CD14-positive monocyte (primary cell): ENCODE measurements around the gene BCL3. TPM values are rescaled to one million over a fixed set of nuclear protein-coding genes. Genes with fewer than 3 reads are reported as not detected.

ENCODE experiments used
- DNase-seq, 3 donors: peaks; one replicate each; pipeline ENCODE4 v3.0.0-alpha.2; 2011 to 2022
- H2AFZ ChIP-seq: 2 replicates; pipeline ENCODE4 v1.6.0; 2012; ENCODE audit warnings: mild to moderate bottlenecking, low read depth, low read length, inconsistent platforms; ENCODE audit not compliant: insufficient read depth, poor library complexity, severe bottlenecking
- H3K27ac ChIP-seq, 2 donors: 1 replicate in 1 of 2; 2 replicates in 1 of 2; pipeline ENCODE4 v1.5.1; 2012 to 2013; ENCODE audit warnings: low read length in 2 of 2, control low read depth in 1 of 2, inconsistent platforms in 1 of 2, low read depth in 1 of 2, mild to moderate bottlenecking in 1 of 2
- H3K27me3 ChIP-seq, 2 donors: one replicate each; pipeline versions ENCODE4 v1.6.0 to v1.6.1; 2011 to 2013; ENCODE audit warnings: low read length in 2 of 2; ENCODE audit not compliant: control insufficient read depth in 2 of 2, insufficient read depth in 2 of 2
- H3K36me3 ChIP-seq, 2 donors: replicated peaks in 1 of 2; 1 replicate in 1 of 2; 2 replicates in 1 of 2; pipeline versions ENCODE4 v1.5.1 to v1.6.1; 2012 to 2013; ENCODE audit warnings: low read length in 2 of 2, control low read depth in 1 of 2, inconsistent platforms in 1 of 2, mild to moderate bottlenecking in 1 of 2; ENCODE audit not compliant: insufficient read depth in 2 of 2, control insufficient read depth in 1 of 2
- H3K4me1 ChIP-seq, 2 donors: 1 replicate in 1 of 2; 2 replicates in 1 of 2; pipeline versions ENCODE4 v1.5.1 to v1.6.1; 2012 to 2013; ENCODE audit warnings: low read length in 2 of 2, control low read depth in 1 of 2, inconsistent platforms in 1 of 2, mild to moderate bottlenecking in 1 of 2, moderate library complexity in 1 of 2; ENCODE audit not compliant: insufficient read depth in 2 of 2, control insufficient read depth in 1 of 2
- H3K4me2 ChIP-seq: replicated peaks from 2 replicates; pipeline ENCODE3; 2012; ENCODE audit warnings: low read length, moderate library complexity, mild to moderate bottlenecking; ENCODE audit not compliant: poor library complexity, severe bottlenecking; ENCODE audit errors: extremely low read depth
- H3K4me3 ChIP-seq, 3 experiments: fragments of 200-600 bp in 1 of 3; sonication (generic) in 1 of 3; replicated peaks in 1 of 3; 1 replicate in 2 of 3; 2 replicates in 1 of 3; pipeline ENCODE4 v1.5.1; 2011 to 2013; ENCODE audit warnings: low read length in 3 of 3, mild to moderate bottlenecking in 3 of 3, control low read depth in 2 of 3, low read depth in 2 of 3, inconsistent platforms in 1 of 3, moderate library complexity in 1 of 3
- H3K79me2 ChIP-seq: 2 replicates; pipeline ENCODE4 v1.6.0; 2012; ENCODE audit warnings: mild to moderate bottlenecking, control low read depth, inconsistent platforms, low read length, moderate library complexity; ENCODE audit not compliant: insufficient read depth
- H3K9ac ChIP-seq: 2 replicates; pipeline ENCODE4 v1.6.0; 2017; ENCODE audit warnings: low read length, mild to moderate bottlenecking; ENCODE audit not compliant: insufficient read depth, poor library complexity, severe bottlenecking
- H3K9me3 ChIP-seq, 2 donors: replicated peaks in 1 of 2; 1 replicate in 1 of 2; 2 replicates in 1 of 2; pipeline versions ENCODE4 v1.5.1 to v1.6.1; 2012 to 2013; ENCODE audit warnings: low read length in 2 of 2, control low read depth in 1 of 2; ENCODE audit not compliant: control insufficient read depth in 1 of 2, insufficient read depth in 1 of 2
- H4K20me1 ChIP-seq: 2 replicates; pipeline ENCODE4 v1.6.0; 2012; ENCODE audit warnings: mild to moderate bottlenecking, low read length, control low read depth, moderate library complexity; ENCODE audit not compliant: insufficient read depth
- H3K27ac Mint-ChIP-seq, 7 donors: one replicate each; pipeline ENCODE4 v1.8.0; 2020; ENCODE audit warnings: mild to moderate bottlenecking in 7 of 7, mixed read lengths in 7 of 7, moderate library complexity in 6 of 7, inconsistent platforms in 2 of 7
- H3K27me3 Mint-ChIP-seq, 3 donors: one replicate each; pipeline ENCODE4 v1.8.0; 2021 to 2022; ENCODE audit warnings: low read depth in 3 of 3, mild to moderate bottlenecking in 3 of 3, mixed read lengths in 3 of 3, moderate library complexity in 3 of 3, inconsistent platforms in 1 of 3
- H3K36me3 Mint-ChIP-seq, 2 donors: one replicate each; pipeline ENCODE4 v1.8.0; 2020; ENCODE audit warnings: mixed read lengths in 2 of 2, inconsistent platforms in 1 of 2, mild to moderate bottlenecking in 1 of 2
- H3K4me1 Mint-ChIP-seq: one replicate; pipeline ENCODE4 v1.8.0; 2020; ENCODE audit warnings: mild to moderate bottlenecking, mixed read lengths
- H3K4me3 Mint-ChIP-seq, 2 donors: one replicate each; pipeline ENCODE4 v1.8.0; 2020; ENCODE audit warnings: mild to moderate bottlenecking in 2 of 2, mixed read lengths in 2 of 2, moderate library complexity in 1 of 2
- H3K9me3 Mint-ChIP-seq, 7 donors: one replicate each; pipeline ENCODE4 v1.8.0; 2020 to 2022; ENCODE audit warnings: mixed read lengths in 7 of 7, mild to moderate bottlenecking in 6 of 7, moderate library complexity in 6 of 7, inconsistent platforms in 2 of 7
- WGBS: methylation state at CpG from one replicate; pipeline ENCODE4 v1.1.5; 2013; ENCODE audit warnings: missing lambda C conversion rate; ENCODE audit not compliant: insufficient coverage; 5-methylcytosine and 5-hydroxymethylcytosine counted together
- intact Hi-C, 2 donors: fragments of 100-400 bp; cut with micrococcal nuclease; formaldehyde crosslinking; loops; one replicate each; pipeline versions ENCODE4 v1.15.0 to v1.15.1; 2023
- polyA plus RNA-seq, 3 donors: library from polyadenylated mRNA; depleted of rRNA in 1 of 3; unstranded in 2 of 3; stranded (reverse) in 1 of 3; fragments of 300-500 nt in 2 of 3; fragments of >200 nt in 1 of 3; fragmentation: Illumina TruSeq in 2 of 3; gene quantifications; 1 replicate in 2 of 3; 2 replicates in 1 of 3; pipeline ENCODE4 v1.2.3, GENCODE V29; 2012 to 2021
- TF ChIP-seq, protein P1 (sequence below): fragments of 200-600 bp; IDR thresholded peaks from one replicate; pipeline ENCODE4 v1.8.0; 2022; ENCODE audit warnings: antibody characterized with exemption, mild to moderate bottlenecking

BCL3 gene
- polyA plus RNA-seq, 3 donors = 18.7 to 160 (median 23.1) TPM

DNA sequence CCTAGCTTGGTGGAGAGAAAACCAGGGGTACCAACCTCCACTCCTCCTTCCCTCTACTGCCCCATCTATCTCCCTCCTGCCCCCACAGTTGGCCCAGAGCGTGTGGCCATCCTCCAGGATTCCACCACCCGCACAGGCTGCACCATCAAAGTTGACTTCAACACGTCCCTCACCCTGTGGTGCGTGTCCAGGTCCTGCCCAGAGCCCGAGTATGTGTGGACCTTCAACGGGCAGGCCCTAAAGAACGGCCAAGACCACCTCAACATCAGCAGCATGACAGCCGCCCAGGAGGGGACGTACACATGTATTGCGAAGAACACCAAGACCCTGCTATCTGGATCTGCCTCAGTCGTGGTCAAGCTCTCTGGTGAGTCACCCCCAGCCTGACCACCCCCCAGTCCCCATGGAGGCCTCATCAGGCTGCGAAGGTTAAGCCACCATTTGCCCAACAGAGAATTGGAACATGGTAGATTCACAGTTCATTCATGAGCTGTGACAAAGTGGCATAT lies 43.0 kb upstream of the BCL3 start:
- no peak overlapping the region for H3K4me3 Mint-ChIP-seq

DNA sequence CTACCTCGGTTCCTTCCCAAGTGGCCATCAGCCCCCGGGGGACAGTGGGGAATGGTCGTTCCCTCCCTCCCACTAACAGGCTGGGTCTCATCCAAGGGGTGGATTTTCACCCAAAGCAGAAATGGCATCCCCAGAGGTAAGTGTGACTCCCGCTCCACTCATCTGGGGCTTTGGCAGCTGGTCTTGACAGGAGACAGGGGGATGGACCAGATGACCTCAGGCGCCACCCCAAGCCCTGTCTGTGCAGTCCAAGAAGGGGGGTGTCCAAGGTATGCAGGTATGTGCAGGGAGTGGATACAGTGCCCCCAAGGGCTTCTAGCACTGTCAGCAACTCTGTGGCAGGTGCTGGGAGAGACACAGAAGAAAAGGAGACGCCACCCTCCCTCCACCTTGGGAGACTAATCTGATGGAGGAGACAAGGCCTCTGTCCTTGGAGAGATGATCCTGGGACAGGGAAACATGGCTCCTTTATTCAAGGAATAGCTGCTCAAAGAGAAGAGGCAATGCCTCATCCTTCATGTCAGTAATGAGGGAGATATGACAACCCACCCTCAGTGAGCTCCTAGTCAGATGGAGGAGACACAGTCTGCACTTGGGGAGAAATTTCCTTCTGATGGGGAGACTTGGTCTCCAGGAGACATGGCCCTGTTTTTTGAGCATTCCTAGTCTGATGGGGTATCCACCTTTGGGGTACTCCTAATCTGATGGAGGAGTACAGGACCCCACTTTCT lies 41.8 kb upstream of the BCL3 start:
- intact Hi-C loops = no loop called here
- Histone ChIP-seq H3K4me2 (no peak overlapping the region), H3K4me3 (no peak overlapping the region), H4K20me1 (no peaks in the 10 kb centered on the region), H3K79me2 (no peaks in the 10 kb centered on the region), H3K9me3 (no peaks in the 10 kb centered on the region), H3K27me3 (no peaks in the 10 kb centered on the region), H3K36me3 (no peaks in the 10 kb centered on the region), H2AFZ (no peak overlapping the region), H3K4me1 (no peaks in the 10 kb centered on the region), H3K27ac (no peak overlapping the region), H3K9ac (no peak overlapping the region)
- 100% methylated on average over 2 of the region's 6 CpGs for WGBS
- no peak overlapping the region for H3K27ac Mint-ChIP-seq
- no peaks in the 10 kb centered on the region for H3K36me3 Mint-ChIP-seq
- no peaks in the 10 kb centered on the region for H3K9me3 Mint-ChIP-seq
- H3K4me3 Mint-ChIP-seq = no peak overlapping the region
- TF ChIP-seq, protein P1, sequence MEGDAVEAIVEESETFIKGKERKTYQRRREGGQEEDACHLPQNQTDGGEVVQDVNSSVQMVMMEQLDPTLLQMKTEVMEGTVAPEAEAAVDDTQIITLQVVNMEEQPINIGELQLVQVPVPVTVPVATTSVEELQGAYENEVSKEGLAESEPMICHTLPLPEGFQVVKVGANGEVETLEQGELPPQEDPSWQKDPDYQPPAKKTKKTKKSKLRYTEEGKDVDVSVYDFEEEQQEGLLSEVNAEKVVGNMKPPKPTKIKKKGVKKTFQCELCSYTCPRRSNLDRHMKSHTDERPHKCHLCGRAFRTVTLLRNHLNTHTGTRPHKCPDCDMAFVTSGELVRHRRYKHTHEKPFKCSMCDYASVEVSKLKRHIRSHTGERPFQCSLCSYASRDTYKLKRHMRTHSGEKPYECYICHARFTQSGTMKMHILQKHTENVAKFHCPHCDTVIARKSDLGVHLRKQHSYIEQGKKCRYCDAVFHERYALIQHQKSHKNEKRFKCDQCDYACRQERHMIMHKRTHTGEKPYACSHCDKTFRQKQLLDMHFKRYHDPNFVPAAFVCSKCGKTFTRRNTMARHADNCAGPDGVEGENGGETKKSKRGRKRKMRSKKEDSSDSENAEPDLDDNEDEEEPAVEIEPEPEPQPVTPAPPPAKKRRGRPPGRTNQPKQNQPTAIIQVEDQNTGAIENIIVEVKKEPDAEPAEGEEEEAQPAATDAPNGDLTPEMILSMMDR = no peak
- peaks cover 2% of the 10 kb centered on the region in 3 donors for H3K27me3 Mint-ChIP-seq
- no peaks in the 10 kb centered on the region for H3K4me1 Mint-ChIP-seq
- no peak for DNase-seq

More for the DNA sequence above, 43.0 kb upstream of the BCL3 start:
- TF ChIP-seq, protein P1 = no peak
- no peak overlapping the region for H3K4me2 ChIP-seq
- no peaks in the 10 kb centered on the region for H4K20me1 ChIP-seq
- H3K36me3 ChIP-seq = no peaks in the 10 kb centered on the region
- DNase-seq = no peak
- 94% methylated on average over 12 of the region's 12 CpGs for WGBS
- H3K79me2 ChIP-seq = no peaks in the 10 kb centered on the region
- Mint-ChIP-seq H3K27me3 (peaks cover 2% of the 10 kb centered on the region in 3 donors), H3K9me3 (no peaks in the 10 kb centered on the region), H3K36me3 (no peaks in the 10 kb centered on the region), H3K27ac (no peak overlapping the region), H3K4me1 (no peaks in the 10 kb centered on the region)
- no peak overlapping the region for H2AFZ ChIP-seq
- H3K4me1 ChIP-seq = no peaks in the 10 kb centered on the region
- no peak overlapping the region for H3K27ac ChIP-seq
- H3K9me3 ChIP-seq = no peaks in the 10 kb centered on the region
- intact Hi-C loops = no loop called here
- no peak overlapping the region for H3K4me3 ChIP-seq
- no peak overlapping the region for H3K9ac ChIP-seq
- no peaks in the 10 kb centered on the region for H3K27me3 ChIP-seq
